HepG2 (cell line): Measurements from ENCODE around the gene GPR152. TPM values are rescaled to one million over a fixed set of nuclear protein-coding genes. Genes with fewer than 3 reads are reported as not detected.

Experiments used
- ATF6 ChIP-seq: sonication (generic); formaldehyde crosslinking; conservative IDR thresholded peaks from 2 replicates; pipeline ENCODE4 v1.4.0; 2020; ENCODE audit warnings: missing genetic modification reagents
- CREB3 ChIP-seq: sonication (generic); formaldehyde crosslinking; IDR thresholded peaks from 2 replicates; pipeline ENCODE4 v1.5.0; 2020; ENCODE audit warnings: missing genetic modification reagents
- IRF1 ChIP-seq: sonication (generic); formaldehyde crosslinking; IDR thresholded peaks from 2 replicates; pipeline ENCODE4 v1.4.0; 2020; ENCODE audit warnings: low read depth, mild to moderate bottlenecking, missing genetic modification reagents
- KMT2A ChIP-seq: sonication (generic); formaldehyde crosslinking; IDR thresholded peaks from 2 replicates; pipeline ENCODE4 v1.4.0; 2020; ENCODE audit warnings: missing genetic modification reagents
- SUZ12 ChIP-seq: fragments of 150-350 bp; IDR thresholded peaks from 2 replicates; pipeline ENCODE4 v1.6.1; 2014; ENCODE audit warnings: low read depth, low read length
- YY1 ChIP-seq: IDR thresholded peaks from 2 replicates; pipeline ENCODE4 v1.6.1; 2011; ENCODE audit warnings: low read length, low read depth, moderate library complexity, mild to moderate bottlenecking; ENCODE audit not compliant: insufficient read depth, insufficient replicate concordance
- ZBTB2 ChIP-seq: sonication (generic); formaldehyde crosslinking; IDR thresholded peaks from 2 replicates; pipeline ENCODE4 v1.8.0; 2022; ENCODE audit warnings: low read depth, missing genetic modification reagents
- ZBTB3 ChIP-seq: sonication (generic); formaldehyde crosslinking; IDR thresholded peaks from 2 replicates; pipeline ENCODE4 v1.4.0; 2020; ENCODE audit warnings: low read depth, mild to moderate bottlenecking, moderate library complexity, missing genetic modification reagents, borderline replicate concordance
- ZMYM3 ChIP-seq: sonication (generic); formaldehyde crosslinking; IDR thresholded peaks from 2 replicates; pipeline ENCODE4 v1.5.1; 2020; ENCODE audit warnings: mild to moderate bottlenecking, missing genetic modification reagents
- ZNF318 ChIP-seq: sonication (generic); formaldehyde crosslinking; IDR thresholded peaks from 2 replicates; pipeline ENCODE4 v1.4.0; 2020; ENCODE audit warnings: mild to moderate bottlenecking, missing genetic modification reagents
- ZNF333 ChIP-seq: sonication (generic); formaldehyde crosslinking; IDR thresholded peaks from 2 replicates; pipeline ENCODE4 v1.4.0; 2020; ENCODE audit warnings: mild to moderate bottlenecking, missing genetic modification reagents, borderline replicate concordance
- ZNF430 ChIP-seq: sonication (generic); formaldehyde crosslinking; IDR thresholded peaks from 2 replicates; pipeline ENCODE4 v1.9.0; 2021; ENCODE audit warnings: mild to moderate bottlenecking, missing genetic modification reagents
- ZNF607 ChIP-seq: sonication (generic); formaldehyde crosslinking; IDR thresholded peaks from 2 replicates; pipeline ENCODE4 v1.5.1; 2020; ENCODE audit warnings: missing genetic modification reagents, mild to moderate bottlenecking, borderline replicate concordance
- ZNF678 ChIP-seq: sonication (generic); formaldehyde crosslinking; IDR thresholded peaks from 2 replicates; pipeline ENCODE4 v1.4.0; 2020; ENCODE audit warnings: mild to moderate bottlenecking, missing genetic modification reagents
- polyA plus RNA-seq, 8 experiments: library from polyadenylated mRNA; depleted of rRNA in 3 of 8; stranded (reverse) in 7 of 8; unstranded in 1 of 8; fragments of >200 nt; fragmentation: Illumina TruSeq in 4 of 8; extraction: Trizol in 4 of 8; gene quantifications; 2 replicates each; pipeline versions ENCODE4 v1.2.1 to v1.2.3, GENCODE V29; 2011 to 2016; ENCODE audit warnings: low read depth in 4 of 8, missing spikeins in 1 of 8, mixed read lengths in 1 of 8; ENCODE audit not compliant: insufficient read depth in 1 of 8
- total RNA-seq, 5 experiments: library from RNA; depleted of rRNA; stranded (reverse); fragments of >200 nt; fragmentation: Illumina TruSeq; extraction: Trizol; gene quantifications; 2 replicates each; pipeline ENCODE4 v1.2.3, GENCODE V29; 2016; ENCODE audit warnings: low read depth in 1 of 5

The GPR152 gene
- total and polyA plus RNA-seq, 2 of the 13 experiments (the other 11 are each of a cell fraction or from before 2014, with no cell fraction given), result not detected

- TF ChIP-seq IRF1 (CRISPR knock-in tag), result no peak
- no peak for TF ChIP-seq ZNF430 (CRISPR knock-in tag)
- TF ChIP-seq ZBTB2 (CRISPR knock-in tag), result peak; percentile 71; the same call in 1 of the 2 replicates
- TF ChIP-seq ZNF333 (CRISPR knock-in tag), result no peak
- 0 out of 2 replicates have a peak, but pooled peaks have one; percentile 42 for TF ChIP-seq ZNF607 (CRISPR knock-in tag)
- TF ChIP-seq KMT2A (CRISPR knock-in tag), result no peak
- TF ChIP-seq ZNF678 (CRISPR knock-in tag), result no peak
- TF ChIP-seq YY1, result peak; percentile 11
- no peak for TF ChIP-seq ZBTB3
- no peak for TF ChIP-seq ZMYM3 (CRISPR knock-in tag)
- TF ChIP-seq SUZ12, result no peak
- TF ChIP-seq ZNF318 (CRISPR knock-in tag), result no peak
- TF ChIP-seq CREB3 (CRISPR knock-in tag), result peak; percentile 80
- no peak for TF ChIP-seq ATF6 (CRISPR knock-in tag)
Observed at GRCh38 chr11:67420646-67421429, 31.7 kb downstream of the GPR152 start (continued).
